Neutrophil (primary cell): ENCODE data around the gene ITPKB.

Source experiments
- H3K27ac ChIP-seq: fragments of 200-600 bp; sonication (generic); 2 replicates; pipeline ENCODE4 v1.5.1; 2016; ENCODE audit warnings: mild to moderate bottlenecking, moderate library complexity
- H3K27me3 ChIP-seq: fragments of 200-600 bp; sonication (generic); 2 replicates; pipeline ENCODE4 v1.6.0; 2016; ENCODE audit warnings: mild to moderate bottlenecking
- H3K36me3 ChIP-seq: fragments of 200-600 bp; sonication (generic); 2 replicates; pipeline ENCODE4 v1.5.1; 2017
- H3K4me1 ChIP-seq, 2 experiments: fragments of 200-600 bp in 1 of 2; sonication (generic) in 1 of 2; 1 replicate in 1 of 2; 2 replicates in 1 of 2; pipeline versions ENCODE4 v1.5.1 to v1.6.1; 2013 to 2016; ENCODE audit warnings: low read depth in 1 of 2, low read length in 1 of 2, mild to moderate bottlenecking in 1 of 2, moderate library complexity in 1 of 2; ENCODE audit not compliant: control insufficient read depth in 1 of 2, insufficient read depth in 1 of 2
- H3K4me3 ChIP-seq, 2 experiments: fragments of 200-600 bp in 1 of 2; sonication (generic) in 1 of 2; 1 replicate in 1 of 2; 2 replicates in 1 of 2; pipeline ENCODE4 v1.5.1; 2013 to 2016; ENCODE audit warnings: low read depth in 1 of 2, low read length in 1 of 2, mild to moderate bottlenecking in 1 of 2, moderate library complexity in 1 of 2
- H3K9me3 ChIP-seq: fragments of 200-600 bp; sonication (generic); 2 replicates; pipeline ENCODE4 v1.5.1; 2016
- TF ChIP-seq, protein P1 (sequence below): fragments of 200-600 bp; sonication (generic); IDR thresholded peaks from 2 replicates; pipeline ENCODE4 v1.5.1; 2016; ENCODE audit warnings: antibody characterized with exemption

Gene ITPKB

DNA sequence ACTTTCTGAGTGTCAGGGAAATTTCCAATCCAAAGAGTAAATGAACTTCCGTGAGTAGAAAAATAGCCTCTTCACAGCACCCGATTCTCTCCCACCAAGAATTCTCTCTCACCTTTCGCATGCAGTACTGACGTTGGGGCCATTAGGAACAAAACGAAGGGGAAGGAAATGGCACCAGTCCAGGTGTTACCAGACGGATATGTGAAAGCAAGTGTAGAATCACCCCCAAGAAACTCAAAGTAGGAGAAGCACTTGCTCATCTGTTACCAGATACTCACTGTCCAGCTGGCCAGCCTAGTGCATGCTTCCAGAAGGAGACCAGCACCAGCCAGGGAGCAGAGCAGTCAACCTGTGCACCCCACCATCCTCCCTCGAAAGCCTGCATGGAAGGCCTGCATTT, 55.1 kb downstream of the ITPKB start:
- Histone ChIP-seq H3K9me3 (no peaks in the 10 kb centered on the region), H3K27ac (peak overlapping the region; percentile 98), H3K36me3 (no peaks in the 10 kb centered on the region), H3K27me3 (no peaks in the 10 kb centered on the region), H3K4me1 (peaks cover 67 to 84% of the 10 kb centered on the region in 2 experiments), H3K4me3 (no peak overlapping the region)
- TF ChIP-seq, protein P1, sequence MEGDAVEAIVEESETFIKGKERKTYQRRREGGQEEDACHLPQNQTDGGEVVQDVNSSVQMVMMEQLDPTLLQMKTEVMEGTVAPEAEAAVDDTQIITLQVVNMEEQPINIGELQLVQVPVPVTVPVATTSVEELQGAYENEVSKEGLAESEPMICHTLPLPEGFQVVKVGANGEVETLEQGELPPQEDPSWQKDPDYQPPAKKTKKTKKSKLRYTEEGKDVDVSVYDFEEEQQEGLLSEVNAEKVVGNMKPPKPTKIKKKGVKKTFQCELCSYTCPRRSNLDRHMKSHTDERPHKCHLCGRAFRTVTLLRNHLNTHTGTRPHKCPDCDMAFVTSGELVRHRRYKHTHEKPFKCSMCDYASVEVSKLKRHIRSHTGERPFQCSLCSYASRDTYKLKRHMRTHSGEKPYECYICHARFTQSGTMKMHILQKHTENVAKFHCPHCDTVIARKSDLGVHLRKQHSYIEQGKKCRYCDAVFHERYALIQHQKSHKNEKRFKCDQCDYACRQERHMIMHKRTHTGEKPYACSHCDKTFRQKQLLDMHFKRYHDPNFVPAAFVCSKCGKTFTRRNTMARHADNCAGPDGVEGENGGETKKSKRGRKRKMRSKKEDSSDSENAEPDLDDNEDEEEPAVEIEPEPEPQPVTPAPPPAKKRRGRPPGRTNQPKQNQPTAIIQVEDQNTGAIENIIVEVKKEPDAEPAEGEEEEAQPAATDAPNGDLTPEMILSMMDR = no peak

DNA sequence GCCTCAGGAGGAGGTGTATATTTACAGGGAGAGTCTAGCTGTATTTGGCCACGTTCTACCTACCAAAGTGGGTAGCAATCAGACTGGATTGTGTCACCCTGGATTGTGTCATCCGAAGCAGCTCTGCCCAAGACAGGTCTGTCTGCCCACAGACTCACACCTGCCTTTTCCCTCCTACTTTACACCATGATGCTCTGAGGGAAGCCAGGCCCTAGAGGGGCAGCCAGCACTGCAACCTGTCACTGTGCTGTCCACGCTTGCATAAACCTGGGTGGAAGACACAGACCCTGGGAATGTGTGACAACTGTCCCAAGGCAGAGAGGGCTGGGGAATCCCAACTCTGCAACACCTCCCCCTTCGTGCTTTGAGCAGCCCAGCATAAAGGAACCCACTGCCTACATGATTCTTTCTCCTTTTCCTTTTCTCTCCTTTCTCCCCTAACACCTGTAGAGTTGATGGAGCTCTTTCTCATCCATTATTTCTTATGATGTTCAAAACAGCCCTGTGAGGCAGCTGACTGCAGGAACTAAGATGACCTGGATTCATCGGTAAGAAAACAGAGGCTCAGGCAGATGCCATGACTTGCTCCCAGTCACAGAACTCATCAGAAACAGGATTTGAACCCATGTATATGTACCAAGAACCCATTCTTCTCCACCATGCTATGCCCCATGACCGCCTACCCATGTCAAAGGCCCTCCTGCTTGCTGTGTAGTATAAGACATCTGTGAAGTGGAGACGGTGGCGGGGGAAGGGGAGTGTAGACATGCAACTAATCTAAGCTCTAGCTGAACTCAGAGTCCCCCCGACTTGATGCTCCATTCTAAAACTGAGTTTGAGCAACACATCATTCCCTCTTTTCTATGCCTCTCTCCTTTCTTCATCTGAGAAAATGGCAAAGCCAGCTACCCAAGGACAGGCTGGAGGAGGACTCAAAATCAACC, 55.9 kb downstream of the ITPKB start:
- TF ChIP-seq, protein P1 = no peak
- H3K4me1 ChIP-seq = peaks cover 76 to 93% of the 10 kb centered on the region in 2 experiments

DNA sequence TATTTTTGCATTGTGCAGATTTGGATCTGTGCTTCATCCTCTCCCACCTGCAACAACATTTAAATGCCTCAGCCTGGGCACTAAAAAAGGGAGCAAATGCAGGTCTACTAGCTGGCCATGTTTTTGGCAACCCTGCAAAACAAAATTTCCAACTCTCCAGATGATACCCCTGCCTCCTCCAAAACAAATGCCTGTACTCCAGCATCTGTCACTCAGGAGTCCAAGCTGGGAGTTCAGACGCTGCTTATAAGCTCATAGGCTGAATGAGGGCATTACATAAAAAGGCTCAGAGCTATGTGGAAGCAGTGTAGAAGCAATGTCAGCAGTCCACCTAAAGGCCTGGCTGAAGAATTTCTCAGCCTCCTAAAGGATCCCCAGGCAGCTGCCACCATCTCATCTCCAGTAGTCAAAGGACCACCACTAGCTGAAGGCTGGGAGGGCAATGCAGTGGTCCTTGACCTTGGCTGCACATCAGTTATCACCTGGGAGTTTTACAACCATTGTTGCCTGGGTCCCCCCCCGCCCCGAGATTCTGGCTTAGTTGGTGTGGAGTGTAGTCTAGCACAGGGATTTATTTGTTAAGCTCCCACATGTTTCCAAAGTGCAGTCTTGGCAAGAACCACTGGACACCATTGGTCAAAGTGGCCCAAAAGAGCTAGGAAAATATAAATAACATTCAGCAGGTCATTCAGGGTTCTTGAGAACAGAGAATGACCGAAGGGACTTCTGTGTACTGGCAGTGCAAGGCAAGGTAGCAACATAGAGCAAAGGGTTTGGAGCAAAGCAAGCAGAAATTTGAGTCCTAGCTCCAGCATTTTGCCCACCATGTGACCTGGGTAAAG, 57.2 kb downstream of the ITPKB start:
- Histone ChIP-seq H3K36me3 (no peaks in the 10 kb centered on the region), H3K4me3 (no peak overlapping the region), H3K27ac (peak overlapping the region; percentile 98), H3K27me3 (no peaks in the 10 kb centered on the region), H3K4me1 (peaks cover 88 to 100% of the 10 kb centered on the region in 2 experiments), H3K9me3 (no peaks in the 10 kb centered on the region)
- TF ChIP-seq, protein P1 = no peak

More for the DNA sequence above, 55.9 kb downstream of the ITPKB start:
- Histone ChIP-seq H3K4me3 (no peak overlapping the region), H3K27ac (peak overlapping the region; percentile 98), H3K36me3 (no peaks in the 10 kb centered on the region), H3K9me3 (no peaks in the 10 kb centered on the region), H3K27me3 (no peaks in the 10 kb centered on the region)

DNA sequence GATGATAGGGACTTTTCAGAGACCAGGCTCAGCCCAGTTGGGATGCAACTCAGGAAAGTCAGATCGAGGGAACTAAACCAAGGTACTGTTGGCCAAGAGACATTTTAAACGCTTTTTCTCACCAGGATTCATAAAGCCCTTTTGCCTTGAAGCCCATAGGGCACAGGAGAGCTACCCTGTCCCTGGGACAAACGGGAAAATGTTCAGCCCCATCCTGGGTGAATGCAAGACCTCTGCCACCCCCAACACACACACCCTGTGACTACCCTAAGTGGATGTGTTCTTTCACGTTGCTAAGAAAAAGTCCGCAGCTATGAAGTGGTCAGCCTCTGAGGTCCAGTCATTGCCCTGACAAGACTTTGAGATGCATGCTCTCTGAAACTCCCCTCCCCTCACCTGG, 58.4 kb downstream of the ITPKB start:
- H3K27ac ChIP-seq = peak overlapping the region; percentile 98
- no peaks in the 10 kb centered on the region for H3K27me3 ChIP-seq
- H3K4me1 ChIP-seq = peaks cover 95 to 100% of the 10 kb centered on the region in 2 experiments
- no peaks in the 10 kb centered on the region for H3K36me3 ChIP-seq
- TF ChIP-seq, protein P1 = no peak
- peak overlapping the region; percentile 59 to 70 for H3K4me3 ChIP-seq
- H3K9me3 ChIP-seq = no peaks in the 10 kb centered on the region

DNA sequence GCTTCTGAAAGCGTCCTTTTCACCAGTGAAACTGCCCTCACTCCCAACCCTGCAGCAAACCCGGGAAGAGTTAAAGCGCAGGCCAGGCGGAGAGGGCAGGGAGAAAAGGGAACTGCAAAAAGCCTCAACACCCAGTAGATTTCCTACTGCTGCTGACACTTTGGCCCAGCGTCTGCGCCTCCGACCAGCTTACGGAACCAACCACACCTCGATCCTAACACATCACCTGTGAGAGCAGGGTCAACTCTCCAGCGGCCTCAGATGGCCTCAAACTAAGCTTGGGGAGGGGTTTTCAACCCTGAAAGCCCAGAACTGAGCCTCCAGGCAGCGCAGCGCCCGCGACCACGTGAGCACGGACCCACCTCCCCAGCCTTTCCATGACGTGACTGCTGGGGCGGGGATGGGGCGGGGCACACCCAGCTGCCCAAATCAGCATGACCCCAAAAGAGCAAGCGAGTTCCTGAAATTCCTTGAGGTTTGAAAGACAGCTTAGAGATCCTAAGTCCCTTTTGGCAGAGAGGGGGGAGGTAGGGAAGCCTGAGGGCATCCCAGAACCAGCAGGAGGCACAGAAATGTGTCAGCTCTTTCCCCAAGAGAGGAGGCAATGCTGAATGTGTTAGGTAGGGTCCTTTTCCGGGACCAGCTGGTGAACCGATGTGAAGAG, 59.1 kb downstream of the ITPKB start:
- no peaks in the 10 kb centered on the region for H3K9me3 ChIP-seq
- no peaks in the 10 kb centered on the region for H3K36me3 ChIP-seq
- peak overlapping the region; percentile 98 for H3K27ac ChIP-seq
- no peaks in the 10 kb centered on the region for H3K27me3 ChIP-seq
- peak overlapping the region; percentile 59 to 70 for H3K4me3 ChIP-seq
- H3K4me1 ChIP-seq = peaks cover 95 to 99% of the 10 kb centered on the region in 2 experiments
- TF ChIP-seq, protein P1 = peak; percentile 41
